NCI-H345 treated with DMSO at 0.1 percent for 48 hours (cell line): Measurements from ENCODE around the gene SATB2.

Source experiments
- DNase-seq: peaks from one replicate; lab custom pipeline; 2025; ENCODE audit not compliant: unreplicated experiment; lab: John Stamatoyannopoulos, UW

The SATB2 gene

GRCh38 chr2:199452991-199453379 is 4.8 kb downstream of the SATB2 start:
- DNase-seq = no peak

GRCh38 chr2:199452260-199452990 is 5.3 kb downstream of the SATB2 start:
- DNase-seq = no peak

DNA sequence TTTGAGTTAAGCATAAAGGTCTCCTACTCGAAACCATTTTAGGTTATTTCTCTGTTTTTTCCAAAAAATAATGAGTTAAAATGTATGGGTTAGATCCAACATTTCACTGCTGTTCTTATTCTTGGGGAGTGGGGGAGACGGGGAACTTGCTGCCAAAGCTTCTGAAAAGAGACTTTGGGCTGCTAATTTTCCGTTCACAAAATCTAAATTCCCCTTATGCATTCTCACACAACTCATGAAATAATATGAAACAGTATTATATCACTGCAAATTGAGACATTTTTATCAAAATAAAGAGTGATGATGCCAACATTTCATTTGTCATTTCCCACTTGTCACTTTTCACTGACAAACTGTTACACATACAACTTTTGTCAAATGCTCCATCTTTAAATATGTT is 7.8 kb downstream of the SATB2 start:
- no peak for DNase-seq

GRCh38 chr2:199449455-199449854 is 8.3 kb downstream of the SATB2 start:
- no peak for DNase-seq

- DNase-seq = no peak
These were observed 10.7 kb downstream of the SATB2 start for GRCh38 chr2:199446996-199447576.

GRCh38 chr2:199444749-199445148 is 13.0 kb downstream of the SATB2 start:
- DNase-seq = no peak

DNA sequence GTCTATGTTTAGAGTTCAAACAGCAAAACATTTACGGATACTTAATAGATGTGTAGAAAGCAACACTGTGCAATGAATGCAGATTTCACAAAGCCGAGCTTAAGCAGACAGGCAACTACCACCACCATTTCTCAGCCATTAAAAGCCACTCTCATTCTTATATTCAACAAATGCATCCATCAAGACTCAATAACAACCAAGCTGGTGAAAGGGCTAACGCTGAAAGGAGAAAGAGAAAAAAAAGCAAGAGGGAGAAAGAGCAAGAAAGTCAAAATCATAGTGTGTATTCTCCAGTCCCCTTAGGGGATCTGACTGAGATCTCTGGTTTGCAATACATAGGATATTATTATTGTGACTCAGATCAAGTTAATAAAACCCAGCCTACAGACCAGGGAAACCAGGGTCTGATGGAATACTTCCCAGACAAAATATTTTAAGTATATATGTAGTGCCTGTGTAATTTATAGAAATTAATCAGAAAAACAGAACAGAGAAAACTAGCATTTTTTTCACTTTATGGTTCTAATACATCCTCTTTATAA is 14.1 kb downstream of the SATB2 start:
- no peak for DNase-seq

DNA sequence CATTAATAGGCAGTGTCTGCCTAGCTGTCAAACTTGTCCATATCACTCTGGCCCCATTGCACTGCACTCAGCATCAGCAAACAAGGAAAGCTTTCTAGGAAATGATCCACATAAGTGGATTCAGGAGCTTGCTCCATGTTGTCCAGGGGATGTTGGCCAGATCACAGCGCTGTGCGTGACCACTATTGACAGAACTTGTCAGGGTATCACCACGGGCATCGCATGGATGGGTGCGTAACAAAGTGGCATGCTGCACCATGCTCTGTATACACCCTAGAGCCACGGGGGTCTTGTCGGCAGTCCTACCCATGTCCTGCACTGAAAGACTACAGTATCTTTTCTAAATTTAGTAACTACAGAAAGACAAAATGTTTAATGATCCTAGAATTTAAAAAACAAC is 15.6 kb downstream of the SATB2 start:
- DNase-seq = no peak

DNA sequence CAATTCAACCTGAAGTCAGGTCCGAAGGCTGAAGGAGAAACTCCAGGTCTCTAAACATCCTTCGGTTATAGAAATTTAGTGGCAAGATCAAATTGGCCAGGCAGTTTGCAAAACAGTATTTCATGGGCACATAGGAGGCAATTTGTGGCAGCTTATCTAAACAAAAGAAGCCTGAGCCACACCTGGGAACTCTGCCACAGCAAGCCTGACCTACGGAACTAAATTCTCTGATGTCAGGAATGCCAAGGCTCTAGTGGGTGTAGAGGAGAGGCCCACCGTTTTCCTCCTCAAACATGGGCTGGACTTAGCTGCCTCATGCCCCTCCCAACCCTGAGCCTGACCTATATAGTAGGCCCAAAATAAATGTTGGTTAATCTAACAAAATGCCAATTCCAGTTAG is 16.0 kb downstream of the SATB2 start:
- DNase-seq = no peak

- no peak for DNase-seq
These were observed 17.6 kb downstream of the SATB2 start for GRCh38 chr2:199440118-199440517.

DNA sequence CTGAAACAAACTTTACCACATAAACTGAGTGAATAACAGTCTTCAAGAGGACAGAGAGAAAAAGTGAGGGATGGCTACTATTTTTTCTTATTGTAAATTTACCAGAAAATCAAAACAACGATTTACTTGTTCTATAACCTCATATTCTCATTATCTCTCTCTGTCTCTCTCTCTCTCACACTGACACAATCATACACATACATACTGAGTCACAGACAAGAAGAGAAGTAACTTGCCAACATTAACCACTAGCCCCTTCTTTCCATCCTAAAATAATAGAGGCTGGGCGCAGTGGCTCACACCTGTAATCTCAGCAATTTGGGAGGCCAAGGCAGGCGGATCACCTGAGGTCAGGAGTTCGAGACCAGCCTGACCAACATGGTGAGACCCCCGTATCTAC is 18.2 kb downstream of the SATB2 start:
- DNase-seq = no peak

- no peak for DNase-seq
These were observed 18.7 kb downstream of the SATB2 start for GRCh38 chr2:199439066-199439465.

- DNase-seq = no peak
These were observed 23.2 kb downstream of the SATB2 start for GRCh38 chr2:199434555-199434954.

- no peak for DNase-seq
These were observed 24.4 kb downstream of the SATB2 start for GRCh38 chr2:199433204-199433832.

- no peak for DNase-seq
These were observed 26.0 kb downstream of the SATB2 start for GRCh38 chr2:199431746-199432213.

DNA sequence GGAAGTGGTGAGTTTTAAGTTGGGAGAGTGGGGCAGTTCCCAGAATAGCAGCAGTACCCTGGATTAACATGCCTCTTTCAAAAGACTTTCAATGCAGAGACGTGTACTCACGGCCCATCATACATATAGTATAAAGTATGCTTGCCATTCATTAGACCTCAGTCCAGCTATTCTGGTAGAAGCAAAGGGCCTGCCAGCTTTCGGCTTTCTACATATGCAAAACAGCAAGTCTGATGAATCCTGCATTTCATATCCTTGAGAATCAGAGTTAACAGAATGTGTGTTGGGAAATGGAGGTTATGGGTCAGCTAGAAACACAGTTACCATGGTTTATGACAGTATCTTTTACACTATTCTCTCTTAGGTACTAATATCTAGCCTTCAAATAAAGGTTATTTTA is 27.5 kb downstream of the SATB2 start:
- DNase-seq = no peak

- no peak for DNase-seq
These were observed 29.4 kb downstream of the SATB2 start for GRCh38 chr2:199428291-199428690.

DNA sequence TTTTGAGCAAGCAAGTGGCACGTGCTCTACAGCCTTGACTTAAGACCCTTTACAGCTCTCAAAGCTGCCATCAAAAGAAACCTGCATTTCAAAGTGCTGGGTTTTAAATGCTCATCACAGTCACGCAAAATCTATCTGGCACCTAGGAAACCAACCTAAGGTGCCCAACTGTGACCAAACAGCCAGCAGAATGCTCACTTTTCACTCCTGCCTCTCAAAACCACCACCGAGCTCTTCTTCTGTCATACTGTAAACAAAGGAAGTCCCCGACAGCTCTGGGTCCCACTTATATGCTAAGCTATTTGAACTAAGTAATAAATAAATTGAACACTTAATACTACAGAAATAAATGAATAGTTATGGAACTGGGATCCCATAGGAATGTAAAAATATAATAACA is 33.6 kb downstream of the SATB2 start:
- no peak for DNase-seq

- no peak for DNase-seq
These were observed 38.3 kb downstream of the SATB2 start for GRCh38 chr2:199419428-199419827.

- DNase-seq = no peak
These were observed 43.3 kb downstream of the SATB2 start for GRCh38 chr2:199414465-199414864.

DNA sequence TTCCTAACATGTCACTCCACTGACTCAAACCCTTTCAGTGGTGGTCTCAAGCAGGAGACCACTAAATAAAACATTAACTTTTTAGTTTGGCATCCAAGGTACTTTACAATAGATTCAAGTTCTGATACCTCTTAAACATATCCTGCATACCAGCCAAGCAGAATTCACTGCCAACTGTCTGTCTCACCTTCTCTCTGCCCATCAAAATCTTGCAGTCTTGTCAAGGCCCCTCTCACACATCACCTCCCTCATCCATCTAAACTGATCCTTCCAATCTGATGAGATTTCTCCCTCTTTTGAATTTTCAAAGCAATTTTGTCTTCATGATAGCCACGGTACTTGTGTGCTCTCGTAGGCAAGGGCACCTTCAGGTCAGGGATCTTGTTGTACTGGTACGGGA is 43.7 kb downstream of the SATB2 start:
- DNase-seq = no peak
